Body of pancreas (tissue), 4 donors: ENCODE measurements around the gene SCFD2.

ENCODE experiments used
- CTCF ChIP-seq, 7 experiments: fragments of 450-650 bp in 4 of 7; fragments of 200-600 bp in 3 of 7; sonication (generic) in 3 of 7; IDR thresholded peaks; one replicate each; pipeline ENCODE4 v1.5.1; 2016 to 2019; ENCODE audit warnings: antibody characterized with exemption in 7 of 7
- POLR2A ChIP-seq, 3 donors: fragments of 450-650 bp; IDR thresholded peaks; one replicate each; pipeline ENCODE4 v1.6.1; 2016; ENCODE audit warnings: antibody characterized with exemption in 3 of 3, mild to moderate bottlenecking in 2 of 3

GRCh38 chr4:53362093-53362492, 3.8 kb downstream of the SCFD2 start:
- TF ChIP-seq CTCF (IDR thresholded peaks at IDR 0.05) (no peak), POLR2A (IDR thresholded peaks at IDR 0.05) (no peak)
